Measurements from ENCODE around the gene ETV5. TPM values are rescaled to one million over a fixed set of nuclear protein-coding genes. Genes with fewer than 3 reads are reported as not detected.

ETV5 gene
- total RNA-seq, 1 donor from 2014 or later: 5.0 TPM

GRCh38 chr3:186080849-186081438, 27.9 kb downstream of the ETV5 start:
- intact Hi-C loops (cut with micrococcal nuclease): no loop called here
- Histone ChIP-seq H3K9me3 (replicated peaks) (no peaks in the 10 kb centered on the region), H3K4me3 (no peak overlapping the region), H3K27ac (replicated peaks) (no peak overlapping the region), H3K27me3 (ENCODE audit: low read depth) (no peaks in the 10 kb centered on the region), H3K36me3 (peaks cover 14% of the 10 kb centered on the region), H3K4me1 (no peaks in the 10 kb centered on the region)
- DNase-seq: no peak
- TF ChIP-seq, protein P1, sequence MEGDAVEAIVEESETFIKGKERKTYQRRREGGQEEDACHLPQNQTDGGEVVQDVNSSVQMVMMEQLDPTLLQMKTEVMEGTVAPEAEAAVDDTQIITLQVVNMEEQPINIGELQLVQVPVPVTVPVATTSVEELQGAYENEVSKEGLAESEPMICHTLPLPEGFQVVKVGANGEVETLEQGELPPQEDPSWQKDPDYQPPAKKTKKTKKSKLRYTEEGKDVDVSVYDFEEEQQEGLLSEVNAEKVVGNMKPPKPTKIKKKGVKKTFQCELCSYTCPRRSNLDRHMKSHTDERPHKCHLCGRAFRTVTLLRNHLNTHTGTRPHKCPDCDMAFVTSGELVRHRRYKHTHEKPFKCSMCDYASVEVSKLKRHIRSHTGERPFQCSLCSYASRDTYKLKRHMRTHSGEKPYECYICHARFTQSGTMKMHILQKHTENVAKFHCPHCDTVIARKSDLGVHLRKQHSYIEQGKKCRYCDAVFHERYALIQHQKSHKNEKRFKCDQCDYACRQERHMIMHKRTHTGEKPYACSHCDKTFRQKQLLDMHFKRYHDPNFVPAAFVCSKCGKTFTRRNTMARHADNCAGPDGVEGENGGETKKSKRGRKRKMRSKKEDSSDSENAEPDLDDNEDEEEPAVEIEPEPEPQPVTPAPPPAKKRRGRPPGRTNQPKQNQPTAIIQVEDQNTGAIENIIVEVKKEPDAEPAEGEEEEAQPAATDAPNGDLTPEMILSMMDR (IDR thresholded peaks at IDR 0.05; ENCODE audit: borderline replicate concordance): no peak

DNA sequence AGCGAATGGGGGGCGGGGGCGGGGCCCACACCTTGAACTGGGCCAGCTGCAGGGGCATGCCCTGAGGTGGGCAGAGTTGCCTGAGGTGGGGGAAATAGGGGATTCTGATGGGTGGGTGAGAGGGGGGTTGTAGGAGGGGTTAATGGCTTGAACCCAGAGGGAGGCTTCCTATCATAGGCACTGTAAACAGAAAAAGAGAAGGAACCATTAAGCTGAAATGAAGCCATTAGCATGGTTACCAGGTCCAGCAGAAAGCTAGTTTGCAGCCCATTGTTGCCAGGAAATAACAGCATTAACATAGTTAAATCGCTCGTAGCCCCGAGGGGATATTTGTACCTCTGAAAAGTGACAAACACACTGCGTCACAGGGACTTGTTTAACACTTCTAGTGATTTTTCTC, 29.0 kb downstream of the ETV5 start:
- no peaks in the 10 kb centered on the region for H3K27me3 ChIP-seq (ENCODE audit: low read depth)
- TF ChIP-seq, protein P1 (IDR thresholded peaks at IDR 0.05; ENCODE audit: borderline replicate concordance): no peak
- H3K4me1 ChIP-seq: no peaks in the 10 kb centered on the region
- intact Hi-C loops (cut with micrococcal nuclease): no loop called here
- H3K36me3 ChIP-seq: peaks cover 21% of the 10 kb centered on the region
- DNase-seq: no peak
- H3K9me3 ChIP-seq (replicated peaks): peaks cover 3% of the 10 kb centered on the region
- H3K4me3 ChIP-seq: no peak overlapping the region
- no peak overlapping the region for H3K27ac ChIP-seq (replicated peaks)

DNA sequence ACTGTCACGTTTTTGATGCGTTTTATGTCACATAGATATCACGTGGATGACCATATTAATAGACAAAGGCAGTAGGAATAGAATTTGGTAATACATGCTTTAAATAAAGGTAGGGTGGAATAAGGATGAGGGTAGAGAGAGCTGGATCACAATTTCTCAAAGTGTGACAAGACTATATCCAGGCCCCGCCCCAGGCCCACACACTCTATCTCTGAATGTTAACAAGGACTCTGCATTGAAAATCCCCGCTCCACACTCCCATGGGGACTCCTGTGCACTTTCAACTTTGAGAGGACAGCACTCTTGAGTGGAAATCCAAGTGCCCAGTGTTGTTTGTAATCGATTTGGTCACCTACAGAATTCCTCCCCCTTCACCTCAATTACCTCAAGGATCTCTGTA, 31.4 kb downstream of the ETV5 start:
- H3K36me3 ChIP-seq: peaks cover 22% of the 10 kb centered on the region
- peaks cover 7% of the 10 kb centered on the region for H3K9me3 ChIP-seq (replicated peaks)
- intact Hi-C loops (cut with micrococcal nuclease): no loop called here
- no peak for DNase-seq
- TF ChIP-seq, protein P1 (IDR thresholded peaks at IDR 0.05; ENCODE audit: borderline replicate concordance): no peak
- no peaks in the 10 kb centered on the region for H3K27me3 ChIP-seq (ENCODE audit: low read depth)
- no peaks in the 10 kb centered on the region for H3K4me1 ChIP-seq
- H3K4me3 ChIP-seq: no peak overlapping the region
- no peak overlapping the region for H3K27ac ChIP-seq (replicated peaks)

DNA sequence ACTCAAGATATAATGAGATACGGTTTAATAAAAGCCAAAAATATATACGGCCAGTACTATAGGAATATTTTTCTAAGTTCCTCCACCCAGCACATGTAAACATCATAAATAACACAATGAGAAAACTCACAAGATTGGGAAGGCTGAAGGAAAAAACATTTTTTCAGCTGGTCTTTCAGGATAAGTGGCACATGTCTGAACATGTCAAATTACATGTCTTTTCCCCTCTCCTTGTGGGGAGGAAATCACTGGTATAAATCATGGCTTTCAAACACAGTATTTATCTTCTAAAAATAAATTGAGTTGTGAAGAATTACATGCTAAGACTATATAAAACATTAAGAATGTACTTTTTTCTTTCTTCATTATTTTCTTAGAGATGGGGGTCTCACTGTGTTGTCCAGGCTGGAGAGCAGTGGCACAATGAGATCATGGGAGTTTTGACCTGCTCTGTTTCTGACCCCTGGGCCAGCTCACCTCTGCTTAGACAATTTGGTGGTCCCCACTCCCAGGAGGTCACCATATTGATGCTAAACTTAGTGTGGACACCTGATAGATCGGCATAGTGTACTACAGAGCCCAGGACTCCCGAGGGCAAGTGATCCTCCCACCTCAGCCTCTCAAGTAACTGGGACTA, 32.8 kb downstream of the ETV5 start:
- TF ChIP-seq, protein P1 (IDR thresholded peaks at IDR 0.05; ENCODE audit: borderline replicate concordance): no peak
- H3K9me3 ChIP-seq (replicated peaks): peaks cover 7% of the 10 kb centered on the region
- no peak overlapping the region for H3K27ac ChIP-seq (replicated peaks)
- intact Hi-C loops (cut with micrococcal nuclease): no loop called here
- H3K4me3 ChIP-seq: no peak overlapping the region
- DNase-seq: no peak
- no peaks in the 10 kb centered on the region for H3K4me1 ChIP-seq
- H3K36me3 ChIP-seq: peaks cover 22% of the 10 kb centered on the region
- H3K27me3 ChIP-seq (ENCODE audit: low read depth): no peaks in the 10 kb centered on the region

- peaks cover 7% of the 10 kb centered on the region for H3K9me3 ChIP-seq (replicated peaks)
- peaks cover 18% of the 10 kb centered on the region for H3K36me3 ChIP-seq
- H3K4me3 ChIP-seq: no peak overlapping the region
- H3K4me1 ChIP-seq: no peaks in the 10 kb centered on the region
- H3K27ac ChIP-seq (replicated peaks): no peak overlapping the region
- H3K27me3 ChIP-seq (ENCODE audit: low read depth): no peaks in the 10 kb centered on the region
- DNase-seq: no peak
- TF ChIP-seq, protein P1 (IDR thresholded peaks at IDR 0.05; ENCODE audit: borderline replicate concordance): no peak
- intact Hi-C loops (cut with micrococcal nuclease): no loop called here
Measured at GRCh38 chr3:186075489-186075888, 33.4 kb downstream of the ETV5 start.

Measured in left ventricle myocardium inferior (tissue), 1 donor.